K562 (cell line): Measurements from ENCODE around the gene TRMT1. TPM values are rescaled to one million over a fixed set of nuclear protein-coding genes. Genes with fewer than 3 reads are reported as not detected.

Source experiments
- ATF1 ChIP-seq, 2 experiments: fragments of 450-650 bp in 1 of 2; IDR thresholded peaks; 2 replicates each; pipeline ENCODE4 v1.6.1; 2016; ENCODE audit warnings: missing compliant biosample characterization in 1 of 2, missing genetic modification characterization in 1 of 2
- CBFA2T2 ChIP-seq: fragments of 450-650 bp; conservative IDR thresholded peaks from 2 replicates; pipeline ENCODE4 v1.6.1; 2017; ENCODE audit warnings: mild to moderate bottlenecking
- DPF2 ChIP-seq: fragments of 450-650 bp; IDR thresholded peaks from 2 replicates; pipeline ENCODE4 v1.6.1; 2016
- EWSR1 ChIP-seq: fragments of 450-650 bp; IDR thresholded peaks from 2 replicates; pipeline ENCODE4 v1.6.1; 2018; ENCODE audit warnings: borderline replicate concordance, mild to moderate bottlenecking, low read depth, moderate library complexity; ENCODE audit not compliant: partially characterized antibody
- HDAC1 ChIP-seq, 2 experiments: fragments of 450-650 bp; IDR thresholded peaks; 2 replicates each; pipeline ENCODE4 v1.6.1; 2016 to 2017; ENCODE audit warnings: inconsistent platforms in 1 of 2, mild to moderate bottlenecking in 1 of 2, moderate library complexity in 1 of 2
- ILK ChIP-seq: fragments of 450-650 bp; IDR thresholded peaks from 2 replicates; pipeline ENCODE4 v1.6.1; 2016; ENCODE audit warnings: missing genetic modification characterization, low read depth, mild to moderate bottlenecking, missing compliant biosample characterization, moderate library complexity, borderline replicate concordance
- KHSRP ChIP-seq: fragments of 450-650 bp; IDR thresholded peaks from 2 replicates; pipeline ENCODE4 v1.6.1; 2017
- MCM3 ChIP-seq: fragments of 450-650 bp; IDR thresholded peaks from 2 replicates; pipeline ENCODE4 v1.6.1; 2016
- RBM39 ChIP-seq: fragments of 200-400 bp; formaldehyde crosslinking; optimal IDR thresholded peaks from 2 replicates; pipeline ENCODE3; 2018; ENCODE audit warnings: low read depth, low read length
- SAFB ChIP-seq: fragments of 200-400 bp; formaldehyde crosslinking; IDR thresholded peaks from 2 replicates; pipeline ENCODE4 v1.6.1; 2017; ENCODE audit warnings: low read depth, low read length, borderline replicate concordance
- STAG1 ChIP-seq: sonication (generic); formaldehyde crosslinking; IDR thresholded peaks from 2 replicates; pipeline ENCODE4 v1.5.0; 2020; ENCODE audit warnings: missing genetic modification reagents, borderline replicate concordance
- TEAD1 ChIP-seq, 2 experiments: fragments of 450-650 bp in 1 of 2; sonication (generic) in 1 of 2; formaldehyde crosslinking; IDR thresholded peaks; 2 replicates each; pipeline versions ENCODE4 v1.4.0 to v1.8.0; 2020 to 2022; ENCODE audit warnings: mild to moderate bottlenecking in 2 of 2, missing genetic modification reagents in 1 of 2
- ZBTB17 ChIP-seq: fragments of 450-650 bp; formaldehyde crosslinking; IDR thresholded peaks from 2 replicates; pipeline ENCODE4 v1.4.0; 2020; ENCODE audit warnings: mild to moderate bottlenecking
- ZNF140 ChIP-seq: fragments of 250-450 bp; sonication (Bioruptor Pico); IDR thresholded peaks from 2 replicates; pipeline ENCODE4 v1.8.0; 2021; ENCODE audit warnings: moderate library complexity, mild to moderate bottlenecking, inconsistent platforms
- ZNF224 ChIP-seq: sonication (generic); formaldehyde crosslinking; IDR thresholded peaks from 2 replicates; pipeline ENCODE4 v1.8.0; 2022; ENCODE audit warnings: mild to moderate bottlenecking, missing genetic modification reagents
- ZNF668 ChIP-seq: fragments of 250-450 bp; sonication (Bioruptor Pico); IDR thresholded peaks from 2 replicates; pipeline ENCODE4 v1.8.0; 2022; ENCODE audit warnings: mild to moderate bottlenecking, inconsistent platforms
- polyA plus RNA-seq, 8 experiments: library from polyadenylated mRNA; depleted of rRNA in 4 of 8; stranded (reverse) in 5 of 8; unstranded in 3 of 8; fragments of >200 nt; fragmentation: Nextera tagmentation in 2 of 8; fragmentation: Illumina TruSeq in 1 of 8; extraction: Ambion mirVana in 2 of 8; extraction: Trizol in 1 of 8; gene quantifications; 2 replicates each; pipeline versions ENCODE4 v1.2.1 to v1.2.3, GENCODE V29; 2011 to 2014; ENCODE audit warnings: inconsistent platforms in 1 of 8, missing spikeins in 1 of 8
- total RNA-seq, 7 experiments: library from RNA; depleted of rRNA in 6 of 7; stranded (reverse); fragments of >200 nt in 6 of 7; fragmentation: Illumina TruSeq in 2 of 7; extraction: Trizol in 2 of 7; gene quantifications; 2 replicates each; pipeline versions ENCODE4 v1.2.1 to v1.2.3, GENCODE V29; 2011 to 2021; ENCODE audit warnings: low replicate concordance in 1 of 7
- TF ChIP-seq, protein P1 (sequence below): sonication (generic); formaldehyde crosslinking; IDR thresholded peaks from 2 replicates; pipeline ENCODE4 v1.8.0; 2023; ENCODE audit warnings: missing genetic modification reagents, mild to moderate bottlenecking, borderline replicate concordance
- TF ChIP-seq, protein P2 (sequence below): fragments of 250-450 bp; sonication (Bioruptor Pico); IDR thresholded peaks from 2 replicates; pipeline ENCODE4 v1.5.0; 2021
- TF ChIP-seq, protein P3 (sequence below): IDR thresholded peaks from 2 replicates; pipeline ENCODE4 v1.6.1; 2011; ENCODE audit warnings: borderline replicate concordance, low read depth, mild to moderate bottlenecking, moderate library complexity, low read length; ENCODE audit not compliant: insufficient read depth, poor library complexity, severe bottlenecking

The TRMT1 gene
- total and polyA plus RNA-seq, 9 of the 15 experiments (the other 6 are each of a cell fraction or from before 2014, with no cell fraction given), result 5.8 to 158 (median 54.3) TPM

DNA sequence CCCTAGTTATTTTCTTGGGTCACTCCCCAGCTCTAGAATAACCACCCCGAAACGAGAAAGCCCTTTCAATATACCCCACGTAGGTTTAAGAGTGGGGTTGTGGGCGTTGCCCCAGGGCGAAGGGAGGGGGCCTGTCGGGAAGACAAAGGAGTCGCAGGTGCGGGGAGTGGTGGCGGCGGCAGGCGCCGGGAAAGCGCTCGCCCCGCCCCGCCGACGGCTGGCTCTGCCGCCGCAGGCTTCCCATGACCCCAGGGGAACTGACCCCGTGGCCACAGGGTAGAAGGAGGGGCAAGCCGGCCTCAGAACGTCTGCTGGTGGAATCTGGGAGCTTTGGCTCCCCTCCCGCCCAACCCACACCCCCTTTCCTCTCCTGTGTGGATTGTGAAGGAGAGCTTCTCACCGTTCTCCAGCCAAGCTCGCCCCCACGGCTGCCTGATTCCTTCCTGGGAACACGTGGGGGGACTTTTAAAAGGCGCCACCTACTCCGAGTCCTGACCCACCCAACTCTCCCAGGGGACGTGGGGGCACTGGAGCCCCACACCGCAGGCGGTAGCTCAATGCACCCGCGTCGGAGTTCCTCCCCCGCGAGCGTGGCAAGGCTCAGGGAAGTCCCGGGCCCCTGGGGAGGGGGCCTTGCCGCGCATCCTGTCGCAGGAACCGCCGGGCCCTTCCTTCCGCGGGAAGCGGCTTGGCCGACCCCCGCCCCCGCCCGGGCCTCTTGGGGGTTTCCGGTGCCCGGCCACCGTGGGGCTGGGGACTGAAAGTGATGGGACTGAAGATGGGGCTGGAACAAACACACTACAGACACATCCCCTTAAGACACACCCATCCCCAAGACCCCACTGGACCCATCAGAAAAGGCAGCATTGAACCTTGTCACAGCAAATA lies 39.2 kb upstream of the TRMT1 start (continued):
- TF ChIP-seq HDAC1 (IDR thresholded peaks at IDR 0.05) (peak in 1 of 2 experiments; percentile 10; a peak in 2 of 4 replicates), KHSRP (no peak), MCM3 (no peak), ZNF668 (CRISPR knock-in tag) (no peak), ZNF224 (CRISPR knock-in tag) (no peak), ATF1 (CRISPR knock-in tag; IDR thresholded peaks at IDR 0.05) (no peak), ATF1 (tag; IDR thresholded peaks at IDR 0.05) (no peak; the same call in 1 of the 2 replicates), ZBTB17 (CRISPR knock-in tag) (no peak), RBM39 (peak; percentile 51), STAG1 (no peak), SAFB (no peak), DPF2 (0 out of 2 replicates have a peak, but pooled peaks have one; percentile 8), TEAD1 (CRISPR knock-in tag; IDR thresholded peaks at IDR 0.05) (0 out of 4 replicates have a peak, but pooled peaks of 1 of the 2 experiments have one; percentile 3), EWSR1 (no peak), CBFA2T2 (no peak), ZNF140 (no peak), ILK (tag) (no peak)
- TF ChIP-seq, protein P1, sequence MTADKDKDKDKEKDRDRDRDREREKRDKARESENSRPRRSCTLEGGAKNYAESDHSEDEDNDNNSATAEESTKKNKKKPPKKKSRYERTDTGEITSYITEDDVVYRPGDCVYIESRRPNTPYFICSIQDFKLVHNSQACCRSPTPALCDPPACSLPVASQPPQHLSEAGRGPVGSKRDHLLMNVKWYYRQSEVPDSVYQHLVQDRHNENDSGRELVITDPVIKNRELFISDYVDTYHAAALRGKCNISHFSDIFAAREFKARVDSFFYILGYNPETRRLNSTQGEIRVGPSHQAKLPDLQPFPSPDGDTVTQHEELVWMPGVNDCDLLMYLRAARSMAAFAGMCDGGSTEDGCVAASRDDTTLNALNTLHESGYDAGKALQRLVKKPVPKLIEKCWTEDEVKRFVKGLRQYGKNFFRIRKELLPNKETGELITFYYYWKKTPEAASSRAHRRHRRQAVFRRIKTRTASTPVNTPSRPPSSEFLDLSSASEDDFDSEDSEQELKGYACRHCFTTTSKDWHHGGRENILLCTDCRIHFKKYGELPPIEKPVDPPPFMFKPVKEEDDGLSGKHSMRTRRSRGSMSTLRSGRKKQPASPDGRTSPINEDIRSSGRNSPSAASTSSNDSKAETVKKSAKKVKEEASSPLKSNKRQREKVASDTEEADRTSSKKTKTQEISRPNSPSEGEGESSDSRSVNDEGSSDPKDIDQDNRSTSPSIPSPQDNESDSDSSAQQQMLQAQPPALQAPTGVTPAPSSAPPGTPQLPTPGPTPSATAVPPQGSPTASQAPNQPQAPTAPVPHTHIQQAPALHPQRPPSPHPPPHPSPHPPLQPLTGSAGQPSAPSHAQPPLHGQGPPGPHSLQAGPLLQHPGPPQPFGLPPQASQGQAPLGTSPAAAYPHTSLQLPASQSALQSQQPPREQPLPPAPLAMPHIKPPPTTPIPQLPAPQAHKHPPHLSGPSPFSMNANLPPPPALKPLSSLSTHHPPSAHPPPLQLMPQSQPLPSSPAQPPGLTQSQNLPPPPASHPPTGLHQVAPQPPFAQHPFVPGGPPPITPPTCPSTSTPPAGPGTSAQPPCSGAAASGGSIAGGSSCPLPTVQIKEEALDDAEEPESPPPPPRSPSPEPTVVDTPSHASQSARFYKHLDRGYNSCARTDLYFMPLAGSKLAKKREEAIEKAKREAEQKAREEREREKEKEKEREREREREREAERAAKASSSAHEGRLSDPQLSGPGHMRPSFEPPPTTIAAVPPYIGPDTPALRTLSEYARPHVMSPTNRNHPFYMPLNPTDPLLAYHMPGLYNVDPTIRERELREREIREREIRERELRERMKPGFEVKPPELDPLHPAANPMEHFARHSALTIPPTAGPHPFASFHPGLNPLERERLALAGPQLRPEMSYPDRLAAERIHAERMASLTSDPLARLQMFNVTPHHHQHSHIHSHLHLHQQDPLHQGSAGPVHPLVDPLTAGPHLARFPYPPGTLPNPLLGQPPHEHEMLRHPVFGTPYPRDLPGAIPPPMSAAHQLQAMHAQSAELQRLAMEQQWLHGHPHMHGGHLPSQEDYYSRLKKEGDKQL (CRISPR knock-in tag), result no peak
- TF ChIP-seq, protein P2, sequence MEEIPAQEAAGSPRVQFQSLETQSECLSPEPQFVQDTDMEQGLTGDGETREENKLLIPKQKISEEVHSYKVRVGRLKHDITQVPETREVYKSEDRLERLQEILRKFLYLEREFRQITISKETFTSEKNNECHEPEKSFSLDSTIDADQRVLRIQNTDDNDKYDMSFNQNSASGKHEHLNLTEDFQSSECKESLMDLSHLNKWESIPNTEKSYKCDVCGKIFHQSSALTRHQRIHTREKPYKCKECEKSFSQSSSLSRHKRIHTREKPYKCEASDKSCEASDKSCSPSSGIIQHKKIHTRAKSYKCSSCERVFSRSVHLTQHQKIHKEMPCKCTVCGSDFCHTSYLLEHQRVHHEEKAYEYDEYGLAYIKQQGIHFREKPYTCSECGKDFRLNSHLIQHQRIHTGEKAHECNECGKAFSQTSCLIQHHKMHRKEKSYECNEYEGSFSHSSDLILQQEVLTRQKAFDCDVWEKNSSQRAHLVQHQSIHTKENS (CRISPR knock-in tag), result no peak
- TF ChIP-seq, protein P3, sequence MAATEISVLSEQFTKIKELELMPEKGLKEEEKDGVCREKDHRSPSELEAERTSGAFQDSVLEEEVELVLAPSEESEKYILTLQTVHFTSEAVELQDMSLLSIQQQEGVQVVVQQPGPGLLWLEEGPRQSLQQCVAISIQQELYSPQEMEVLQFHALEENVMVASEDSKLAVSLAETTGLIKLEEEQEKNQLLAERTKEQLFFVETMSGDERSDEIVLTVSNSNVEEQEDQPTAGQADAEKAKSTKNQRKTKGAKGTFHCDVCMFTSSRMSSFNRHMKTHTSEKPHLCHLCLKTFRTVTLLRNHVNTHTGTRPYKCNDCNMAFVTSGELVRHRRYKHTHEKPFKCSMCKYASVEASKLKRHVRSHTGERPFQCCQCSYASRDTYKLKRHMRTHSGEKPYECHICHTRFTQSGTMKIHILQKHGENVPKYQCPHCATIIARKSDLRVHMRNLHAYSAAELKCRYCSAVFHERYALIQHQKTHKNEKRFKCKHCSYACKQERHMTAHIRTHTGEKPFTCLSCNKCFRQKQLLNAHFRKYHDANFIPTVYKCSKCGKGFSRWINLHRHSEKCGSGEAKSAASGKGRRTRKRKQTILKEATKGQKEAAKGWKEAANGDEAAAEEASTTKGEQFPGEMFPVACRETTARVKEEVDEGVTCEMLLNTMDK, result no peak
